Measurements from ENCODE around the gene PPM1A. TPM values are rescaled to one million over a fixed set of nuclear protein-coding genes. Genes with fewer than 3 reads are reported as not detected.
"Not testable (repeated sequence)": the region's sequence is repeated elsewhere in the genome, so short reads cannot be mapped to it uniquely, and the experiment has no call there.

The PPM1A gene
- total RNA-seq, 1 donor from 2014 or later: 58.2 TPM

- not testable (repeated sequence) for DNase-seq (ENCODE audit: low spot score)
Measured at GRCh38 chr14:60320860-60321259, 71.8 kb downstream of the PPM1A start.

DNA sequence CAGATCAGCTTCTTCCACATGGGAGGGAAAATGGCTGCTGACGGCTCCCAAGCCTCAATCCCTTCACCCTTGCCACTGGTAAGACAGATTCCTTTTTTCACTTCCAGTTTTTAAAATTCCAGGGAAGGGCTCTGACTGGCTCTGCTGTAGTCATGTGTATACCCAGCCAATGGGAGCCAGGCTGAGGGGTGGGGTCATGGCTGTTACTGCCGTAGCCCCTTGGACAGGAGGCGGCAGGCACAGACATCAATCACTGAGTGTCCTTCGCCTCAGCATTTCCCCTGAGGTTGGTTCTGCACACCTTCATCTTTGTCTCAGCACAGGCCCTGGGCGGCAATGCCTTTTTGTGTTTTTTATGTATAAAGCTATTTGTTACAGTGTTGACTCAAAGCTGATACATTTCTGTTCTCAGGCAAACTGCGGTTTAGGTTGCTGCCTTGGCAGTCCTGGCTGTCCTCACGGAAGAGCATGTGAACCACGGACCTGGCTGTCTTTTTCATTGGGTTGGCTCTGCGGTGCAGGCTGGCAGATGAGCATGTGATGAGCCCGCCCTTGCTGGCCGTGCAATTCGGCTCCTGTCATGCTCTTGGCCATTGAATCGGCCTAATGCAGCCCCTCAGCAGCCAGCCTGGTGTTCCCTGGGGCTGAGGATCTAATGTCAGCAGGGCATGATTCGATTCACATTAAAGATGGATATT is 74.3 kb downstream of the PPM1A start:
- no peak for DNase-seq (ENCODE audit: low spot score)

GRCh38 chr14:60324837-60325236 is 75.8 kb downstream of the PPM1A start:
- DNase-seq (ENCODE audit: low spot score): no peak

DNA sequence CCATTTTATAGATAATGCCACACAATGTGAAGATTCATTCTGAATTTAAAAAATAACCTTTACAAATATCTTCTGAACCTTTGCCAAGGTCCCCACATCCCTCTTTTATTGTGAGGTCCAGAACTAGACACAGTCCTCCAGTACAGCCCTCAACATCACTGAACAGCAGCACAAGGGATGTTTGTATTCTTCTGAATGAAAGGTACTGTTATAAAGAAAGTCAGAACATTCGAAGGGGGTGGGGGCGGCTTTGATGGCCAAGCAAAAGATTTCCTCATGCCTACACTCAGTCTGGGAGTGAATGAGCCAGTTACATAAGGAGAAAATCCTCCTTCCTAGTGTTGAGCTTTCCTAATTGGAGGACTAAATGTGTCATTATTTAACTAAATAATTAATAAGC is 77.3 kb downstream of the PPM1A start:
- DNase-seq (ENCODE audit: low spot score): no peak

DNA sequence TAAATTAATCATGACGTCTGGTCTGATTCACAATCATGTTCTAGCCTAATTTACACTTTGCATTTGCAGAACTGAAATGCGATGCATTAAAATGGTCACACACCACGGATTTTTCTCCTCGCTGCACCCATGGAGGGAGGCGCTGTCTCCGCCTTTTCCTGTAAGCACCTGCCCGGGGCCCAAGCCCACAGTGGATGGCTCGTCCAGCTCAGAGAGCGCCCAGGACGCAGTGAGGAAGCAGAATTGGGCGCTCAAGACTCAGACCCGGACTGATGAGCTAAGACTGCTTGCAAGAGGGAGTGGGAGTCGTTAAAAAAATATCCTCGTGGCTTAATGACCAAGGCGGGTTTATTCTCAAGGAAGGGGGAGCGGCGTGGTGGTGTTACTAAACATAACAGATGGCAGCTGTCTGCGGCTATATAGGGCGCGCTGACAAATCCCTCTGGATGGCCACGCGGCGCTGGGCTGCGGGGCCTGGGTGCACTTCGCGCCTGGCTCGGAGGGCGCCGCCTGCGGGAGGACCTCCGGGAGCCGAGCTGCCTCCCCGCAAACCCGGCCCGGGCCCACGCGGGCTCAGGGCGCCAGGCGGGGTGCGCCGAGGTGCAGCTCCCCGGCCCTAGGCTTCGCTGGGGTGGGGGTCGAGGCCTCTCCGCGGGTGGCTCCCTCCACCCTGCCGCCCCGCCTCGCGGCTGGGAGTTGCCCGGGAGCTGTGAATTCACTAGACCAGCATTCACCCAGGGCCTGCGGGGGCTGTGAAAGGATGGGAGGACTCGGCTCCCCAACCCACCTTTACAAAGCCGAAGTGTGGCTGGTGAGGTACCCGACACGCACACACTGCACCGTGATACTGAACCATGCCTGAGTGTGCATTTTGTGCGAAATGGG is 78.7 kb downstream of the PPM1A start:
- no peak for DNase-seq (ENCODE audit: low spot score)

DNA sequence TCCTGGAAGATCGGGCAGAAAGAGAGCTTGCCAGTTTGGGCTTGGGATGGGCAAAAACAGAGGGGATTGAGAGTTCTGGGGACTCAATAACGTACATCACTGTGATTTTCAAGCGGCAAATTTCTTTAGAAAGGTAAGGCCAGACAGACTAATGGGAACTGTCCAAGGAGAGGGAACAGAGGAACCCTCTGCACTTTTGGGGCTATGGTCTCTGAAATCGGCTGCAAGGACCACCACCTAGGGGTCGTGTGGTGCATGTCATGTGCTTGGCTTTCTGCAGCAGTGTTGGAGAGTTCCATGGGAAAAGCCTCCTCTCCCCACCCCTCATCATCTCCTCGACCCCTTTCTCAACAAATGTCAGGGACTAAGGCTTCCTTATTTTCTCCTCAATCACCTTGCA is 79.6 kb downstream of the PPM1A start:
- no peak for DNase-seq (ENCODE audit: low spot score)

- DNase-seq (ENCODE audit: low spot score): no peak
Measured at GRCh38 chr14:60329274-60329673, 80.3 kb downstream of the PPM1A start.

DNA sequence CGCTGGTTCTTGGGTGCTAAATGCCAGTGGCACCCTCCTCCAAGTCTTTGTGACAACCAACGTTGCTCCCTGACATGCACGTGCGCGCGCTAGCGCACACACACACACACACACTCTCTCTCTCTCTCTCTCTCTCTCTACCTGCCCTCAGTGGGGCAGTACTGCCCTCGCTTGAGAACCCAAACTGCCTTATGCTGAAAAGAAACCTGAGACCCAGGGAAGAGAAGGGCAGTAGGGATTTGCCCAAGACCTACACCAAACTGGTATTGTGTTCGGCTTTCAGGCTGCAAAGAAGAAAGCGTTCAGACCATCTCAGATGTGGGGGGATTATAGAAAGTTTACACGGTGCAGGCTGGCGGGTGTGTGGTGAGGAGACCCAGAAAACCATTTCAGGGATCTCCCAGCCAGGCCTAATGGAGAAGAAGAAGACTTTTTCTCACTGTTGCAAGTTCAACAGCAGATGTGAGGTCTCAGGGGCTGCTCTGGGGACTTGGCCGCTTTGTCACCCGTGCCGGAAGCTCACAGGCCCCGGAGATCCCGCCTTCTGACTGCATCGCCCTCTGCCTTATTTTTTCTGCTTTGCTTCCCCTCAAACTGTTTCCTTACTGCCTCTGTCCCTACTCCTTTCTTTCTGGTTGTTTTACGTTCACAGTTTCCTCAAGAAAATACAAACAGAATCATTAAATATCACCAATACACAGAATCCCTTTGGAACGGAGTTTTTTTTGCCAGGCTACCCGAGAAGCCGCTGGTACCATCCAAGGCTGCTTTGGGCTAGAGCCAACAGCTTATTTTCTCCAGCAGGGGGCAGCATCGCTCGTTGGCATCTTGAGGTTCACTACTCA is 82.4 kb downstream of the PPM1A start:
- DNase-seq (ENCODE audit: low spot score): no peak

DNA sequence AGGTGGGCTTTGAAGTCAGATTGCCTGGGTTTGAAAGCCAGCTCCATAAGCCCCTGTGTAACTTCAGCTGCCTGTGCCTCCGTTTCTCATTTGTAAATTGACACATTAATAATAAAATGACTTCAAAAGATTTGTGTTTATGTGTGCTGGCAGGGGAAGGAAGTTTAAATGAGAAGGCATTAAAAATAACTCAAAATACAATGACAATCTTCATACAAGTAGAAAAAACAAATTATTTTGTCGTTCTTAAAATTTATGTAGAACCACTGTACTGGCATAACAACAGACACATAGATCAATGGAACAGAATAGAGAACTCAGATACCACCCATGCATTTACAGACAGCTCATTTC is 83.0 kb downstream of the PPM1A start:
- no peak for DNase-seq (ENCODE audit: low spot score)

DNA sequence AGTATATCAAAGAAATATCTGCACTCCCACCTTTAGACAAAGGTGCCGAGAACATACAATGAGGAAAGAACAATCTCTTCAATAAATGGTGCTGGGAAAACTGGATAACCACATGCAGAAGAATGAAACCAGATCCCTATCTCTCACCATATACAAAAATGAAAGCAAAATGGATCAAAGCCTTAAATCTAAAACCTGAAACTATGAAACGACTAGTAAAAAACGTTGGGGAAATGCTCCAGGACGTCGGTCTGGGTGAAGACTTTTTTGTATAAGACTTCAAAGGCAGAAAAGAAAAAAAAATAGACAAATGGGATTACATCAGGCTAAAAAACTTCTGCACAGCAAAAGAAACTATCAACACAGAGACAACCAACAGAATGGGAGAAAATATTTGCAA is 83.8 kb downstream of the PPM1A start:
- no peak for DNase-seq (ENCODE audit: low spot score)

GRCh38 chr14:60339571-60339970 is 90.5 kb downstream of the PPM1A start:
- DNase-seq (ENCODE audit: low spot score): no peak

- no peak for DNase-seq (ENCODE audit: low spot score)
Measured at GRCh38 chr14:60343571-60344071, 94.6 kb downstream of the PPM1A start.

DNA sequence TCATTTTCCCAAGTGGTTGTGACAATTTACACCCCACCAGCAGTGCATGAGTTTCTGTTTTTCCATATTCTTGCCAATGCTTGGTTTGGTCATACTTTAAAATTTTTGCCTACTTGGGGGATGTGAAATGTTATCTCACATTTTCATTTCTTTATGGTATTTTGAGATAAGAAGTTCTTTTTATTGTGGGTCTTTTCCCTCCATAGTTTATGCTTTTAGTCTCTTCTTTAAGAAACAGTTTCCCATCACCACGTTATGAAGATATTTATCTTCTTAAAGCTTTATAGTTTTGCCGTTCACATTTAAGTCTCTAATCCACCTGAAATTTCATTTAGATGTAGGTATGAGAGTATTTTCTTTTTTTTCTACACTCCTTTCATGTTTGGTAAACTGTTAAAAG is 95.7 kb downstream of the PPM1A start:
- no peak for DNase-seq (ENCODE audit: low spot score)

DNA sequence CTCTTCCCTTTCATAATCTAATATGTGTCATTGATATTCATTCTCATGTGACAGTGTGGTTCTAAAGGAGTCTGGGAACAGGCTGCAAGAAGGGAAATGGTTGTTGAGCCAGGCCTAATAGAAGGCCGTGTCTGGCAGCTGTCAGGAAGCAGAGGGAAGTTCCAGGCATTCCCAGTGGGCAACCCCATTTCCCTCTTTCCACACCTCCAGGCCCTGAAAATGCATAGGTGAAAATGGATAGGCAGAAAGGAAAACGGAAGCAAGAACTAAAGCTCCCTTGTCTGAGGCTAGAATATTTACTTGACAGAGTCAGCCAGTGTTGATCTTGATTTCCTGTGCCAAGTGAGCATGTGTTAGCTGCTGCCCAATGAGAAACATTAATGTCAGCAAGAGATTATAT is 97.7 kb downstream of the PPM1A start:
- no peak for DNase-seq (ENCODE audit: low spot score)

- DNase-seq (ENCODE audit: low spot score): no peak
Measured at GRCh38 chr14:60348211-60348610, 99.2 kb downstream of the PPM1A start.

Other genes starting within 250 kb of the PPM1A start
- 36.2 TPM for gene PCNX4, start 157.3 kb upstream of the PPM1A start, total RNA-seq
- 47.9 TPM for gene DHRS7, start 83.8 kb upstream of the PPM1A start, total RNA-seq
- gene C14orf39, start 236.8 kb downstream of the PPM1A start, total RNA-seq: 0.10 TPM